Neural progenitor cell (in vitro differentiated cells): Measurements from ENCODE around the gene FGG.

ENCODE experiments used
- EZH2 ChIP-seq: fragments of 200-600 bp; sonication (generic); IDR thresholded peaks from 2 replicates; pipeline ENCODE4 v1.6.1; 2017; ENCODE audit warnings: antibody characterized with exemption, mild to moderate bottlenecking, moderate library complexity
- EZH2phosphoT487 ChIP-seq: fragments of 200-600 bp; sonication (generic); IDR thresholded peaks from 2 replicates; pipeline ENCODE4 v1.6.1; 2017; ENCODE audit warnings: antibody characterized with exemption
- TF ChIP-seq, protein P1 (sequence below): fragments of 200-600 bp; sonication (generic); IDR thresholded peaks from 2 replicates; pipeline ENCODE4 v1.5.1; 2017; ENCODE audit warnings: antibody characterized with exemption, mild to moderate bottlenecking

- TF ChIP-seq, protein P1, sequence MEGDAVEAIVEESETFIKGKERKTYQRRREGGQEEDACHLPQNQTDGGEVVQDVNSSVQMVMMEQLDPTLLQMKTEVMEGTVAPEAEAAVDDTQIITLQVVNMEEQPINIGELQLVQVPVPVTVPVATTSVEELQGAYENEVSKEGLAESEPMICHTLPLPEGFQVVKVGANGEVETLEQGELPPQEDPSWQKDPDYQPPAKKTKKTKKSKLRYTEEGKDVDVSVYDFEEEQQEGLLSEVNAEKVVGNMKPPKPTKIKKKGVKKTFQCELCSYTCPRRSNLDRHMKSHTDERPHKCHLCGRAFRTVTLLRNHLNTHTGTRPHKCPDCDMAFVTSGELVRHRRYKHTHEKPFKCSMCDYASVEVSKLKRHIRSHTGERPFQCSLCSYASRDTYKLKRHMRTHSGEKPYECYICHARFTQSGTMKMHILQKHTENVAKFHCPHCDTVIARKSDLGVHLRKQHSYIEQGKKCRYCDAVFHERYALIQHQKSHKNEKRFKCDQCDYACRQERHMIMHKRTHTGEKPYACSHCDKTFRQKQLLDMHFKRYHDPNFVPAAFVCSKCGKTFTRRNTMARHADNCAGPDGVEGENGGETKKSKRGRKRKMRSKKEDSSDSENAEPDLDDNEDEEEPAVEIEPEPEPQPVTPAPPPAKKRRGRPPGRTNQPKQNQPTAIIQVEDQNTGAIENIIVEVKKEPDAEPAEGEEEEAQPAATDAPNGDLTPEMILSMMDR: no peak
- TF ChIP-seq EZH2 (no peak), EZH2phosphoT487 (no peak)
Observed at GRCh38 chr4:154585369-154586018, 27.0 kb downstream of the FGG start.
